HG03097 (cell line): ENCODE results near the gene ZBTB46.
"Not testable (repeated sequence)": the region's sequence is repeated elsewhere in the genome, so short reads cannot be mapped to it uniquely, and the experiment has no call there.

Experiments used
- ATAC-seq: cut with Tn5 transposase; IDR thresholded peaks from one replicate; pipeline ENCODE4 v1.9.1; 2021; ENCODE audit not compliant: unreplicated experiment, low FRiP score

ZBTB46 gene, protein sequence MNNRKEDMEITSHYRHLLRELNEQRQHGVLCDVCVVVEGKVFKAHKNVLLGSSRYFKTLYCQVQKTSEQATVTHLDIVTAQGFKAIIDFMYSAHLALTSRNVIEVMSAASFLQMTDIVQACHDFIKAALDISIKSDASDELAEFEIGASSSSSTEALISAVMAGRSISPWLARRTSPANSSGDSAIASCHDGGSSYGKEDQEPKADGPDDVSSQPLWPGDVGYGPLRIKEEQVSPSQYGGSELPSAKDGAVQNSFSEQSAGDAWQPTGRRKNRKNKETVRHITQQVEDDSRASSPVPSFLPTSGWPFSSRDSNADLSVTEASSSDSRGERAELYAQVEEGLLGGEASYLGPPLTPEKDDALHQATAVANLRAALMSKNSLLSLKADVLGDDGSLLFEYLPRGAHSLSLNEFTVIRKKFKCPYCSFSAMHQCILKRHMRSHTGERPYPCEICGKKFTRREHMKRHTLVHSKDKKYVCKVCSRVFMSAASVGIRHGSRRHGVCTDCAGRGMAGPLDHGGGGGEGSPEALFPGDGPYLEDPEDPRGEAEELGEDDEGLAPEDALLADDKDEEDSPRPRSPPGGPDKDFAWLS

DNA sequence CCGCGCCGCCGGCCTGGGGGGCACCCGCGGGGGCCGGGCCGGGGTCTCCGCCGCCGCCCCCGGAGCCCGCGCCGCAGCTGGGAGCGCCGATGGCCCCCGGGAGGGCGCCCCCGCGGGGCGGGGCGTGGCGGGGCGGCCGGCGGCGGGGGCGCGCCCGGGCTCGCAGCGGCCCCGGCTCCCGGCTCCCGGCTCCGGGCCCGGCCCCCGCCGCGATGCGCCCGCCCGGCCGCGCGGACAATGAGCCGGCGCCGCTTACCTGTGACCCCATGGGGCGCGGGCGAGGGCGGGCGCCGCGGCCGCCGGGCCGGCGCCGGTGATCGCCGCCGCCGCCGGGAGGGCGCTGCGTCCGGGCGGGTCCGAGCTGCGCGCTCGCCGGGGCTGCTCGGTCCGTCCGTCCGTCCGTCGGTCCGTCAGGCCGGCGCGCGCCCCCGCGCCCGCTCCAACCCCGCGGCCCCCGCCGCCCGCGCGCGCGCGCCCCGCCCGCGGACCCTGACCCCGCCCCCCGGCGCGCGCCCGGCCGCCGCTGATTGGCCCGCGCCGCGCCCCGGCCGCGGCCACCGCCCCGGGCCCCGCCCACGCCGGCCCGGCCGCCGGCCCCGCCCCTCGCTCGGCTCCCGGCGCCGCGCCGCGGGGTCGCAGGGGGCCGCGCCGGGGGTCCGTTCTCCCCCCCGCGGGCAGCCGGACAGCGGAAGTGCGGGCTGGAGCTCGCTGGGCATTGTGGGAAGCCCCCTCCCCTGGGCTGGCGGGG is at the start of gene ZBTB46:
Gene ZBTB46, minus strand, starts transcription at position 424 of the 748 bp plus-strand sequence. CDS start 40,507 bp downstream, outside the sequence.
- no peak for ATAC-seq

DNA sequence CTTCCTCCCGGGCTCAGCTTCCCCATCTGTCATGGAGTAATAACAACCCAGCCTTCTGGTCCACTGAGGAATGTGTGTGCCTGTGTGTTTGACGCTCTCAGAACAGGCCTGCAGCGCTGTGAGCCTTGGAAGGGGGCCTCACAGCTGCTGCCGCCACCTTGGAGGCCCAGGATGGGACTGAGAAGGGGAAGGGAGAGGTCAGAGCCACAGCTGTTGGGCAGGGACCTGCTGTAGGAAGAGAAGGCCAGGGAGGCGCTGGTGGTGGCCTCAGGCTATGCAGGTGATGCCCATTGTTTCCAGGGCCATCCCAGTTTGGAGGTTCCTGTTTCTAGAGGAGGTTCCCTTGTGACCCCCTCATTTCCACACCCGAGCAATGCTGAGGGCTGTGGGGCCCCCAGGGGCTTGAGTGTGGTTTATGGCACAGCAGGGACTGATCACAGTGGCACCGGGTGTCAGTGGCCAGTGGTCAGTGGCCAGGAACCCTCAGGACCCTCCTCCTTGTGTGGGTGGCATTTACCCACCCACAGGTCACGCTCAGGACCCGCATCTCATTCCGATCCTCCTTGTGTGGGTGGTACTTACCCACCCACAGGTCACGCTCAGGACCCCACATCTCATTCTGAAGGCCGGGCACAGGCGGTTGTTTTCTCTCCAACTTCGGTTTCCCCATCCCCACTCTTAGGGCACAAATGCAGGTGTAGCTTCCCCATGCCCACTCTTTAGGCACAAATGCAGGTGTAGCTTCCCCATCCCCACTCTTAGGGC is 48.0 kb upstream of the ZBTB46 start:
- no peak for ATAC-seq

DNA sequence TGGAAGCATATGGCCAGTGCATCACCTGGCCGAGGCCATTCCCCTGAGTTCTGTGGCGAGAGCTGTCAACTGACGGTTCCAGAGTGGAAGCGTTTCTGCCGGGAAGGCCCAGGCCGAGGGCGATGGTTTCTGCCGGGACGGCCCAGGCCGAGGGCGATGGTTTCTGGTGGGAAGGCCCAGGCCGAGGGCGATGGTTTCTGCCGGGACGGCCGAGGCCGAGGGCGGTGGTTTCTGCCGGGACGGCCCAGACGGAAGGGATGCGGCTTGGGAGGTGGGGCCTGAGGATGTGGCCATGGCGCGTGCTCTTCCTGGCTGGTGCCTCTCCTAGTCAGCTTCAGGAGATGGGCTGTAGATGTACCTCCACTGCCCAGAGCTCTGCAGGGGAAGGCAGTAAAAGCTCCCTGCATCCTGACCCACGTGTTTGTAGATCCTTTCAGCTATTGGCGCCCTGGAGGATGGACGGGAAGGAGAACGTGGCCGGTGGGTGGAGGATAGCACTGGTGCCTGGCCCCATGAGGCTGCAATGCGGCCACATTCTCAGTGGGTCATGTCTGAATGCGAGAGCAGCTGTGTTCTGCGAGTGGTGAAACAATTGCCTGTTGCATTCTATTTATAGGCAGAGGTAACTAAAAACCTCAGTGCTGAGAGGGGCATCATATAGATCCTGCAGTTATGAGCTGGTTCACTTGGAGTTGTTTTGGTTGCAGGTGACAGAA is 46.8 kb upstream of the ZBTB46 start:
- ATAC-seq = no peak

DNA sequence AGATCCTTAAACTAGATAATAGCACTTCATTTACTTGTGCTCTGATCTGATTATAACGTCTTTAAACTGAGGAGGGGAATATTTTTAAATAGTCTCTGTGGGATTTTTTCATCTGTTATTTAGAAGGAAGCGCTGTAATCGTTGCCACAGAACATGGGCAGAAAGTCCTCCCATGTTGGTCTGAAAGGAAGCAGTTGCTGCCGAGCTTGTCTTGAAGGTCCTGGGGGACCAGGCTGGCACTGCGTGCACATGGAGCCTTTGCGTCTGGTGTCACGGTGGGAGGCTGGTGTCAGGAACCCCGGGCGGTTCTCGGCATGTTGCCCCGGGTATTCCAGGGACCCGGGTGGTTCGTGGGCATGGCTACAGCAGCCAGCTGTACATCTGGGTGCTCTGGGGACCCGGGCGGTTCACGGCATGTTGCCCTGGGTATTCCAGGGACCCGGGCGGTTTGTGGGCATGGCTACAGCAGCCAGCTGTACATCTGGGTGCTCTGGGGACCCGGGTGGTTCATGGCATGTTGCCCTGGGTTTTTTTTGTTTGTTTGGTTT is 45.5 kb upstream of the ZBTB46 start:
- ATAC-seq = no peak

DNA sequence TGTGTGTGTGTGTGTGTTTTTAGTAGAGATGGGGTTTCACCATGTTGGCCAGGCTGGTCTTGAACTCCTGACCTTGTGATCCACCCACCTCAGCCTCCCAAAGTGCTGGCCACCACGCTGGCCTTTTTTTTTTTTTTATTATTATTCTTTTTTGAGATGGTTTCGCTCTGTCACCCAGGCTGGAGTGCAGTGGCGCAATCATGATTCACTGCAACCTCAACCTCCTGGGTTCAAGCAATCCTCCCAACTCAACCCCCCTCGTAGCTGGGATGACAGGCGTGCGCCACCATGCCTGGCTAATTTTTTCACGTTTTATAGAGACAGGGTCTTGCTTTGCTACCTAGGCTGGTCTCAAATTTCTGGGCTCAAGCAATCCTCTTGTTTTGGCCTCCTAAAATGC is 43.2 kb upstream of the ZBTB46 start:
- not testable (repeated sequence) for ATAC-seq

DNA sequence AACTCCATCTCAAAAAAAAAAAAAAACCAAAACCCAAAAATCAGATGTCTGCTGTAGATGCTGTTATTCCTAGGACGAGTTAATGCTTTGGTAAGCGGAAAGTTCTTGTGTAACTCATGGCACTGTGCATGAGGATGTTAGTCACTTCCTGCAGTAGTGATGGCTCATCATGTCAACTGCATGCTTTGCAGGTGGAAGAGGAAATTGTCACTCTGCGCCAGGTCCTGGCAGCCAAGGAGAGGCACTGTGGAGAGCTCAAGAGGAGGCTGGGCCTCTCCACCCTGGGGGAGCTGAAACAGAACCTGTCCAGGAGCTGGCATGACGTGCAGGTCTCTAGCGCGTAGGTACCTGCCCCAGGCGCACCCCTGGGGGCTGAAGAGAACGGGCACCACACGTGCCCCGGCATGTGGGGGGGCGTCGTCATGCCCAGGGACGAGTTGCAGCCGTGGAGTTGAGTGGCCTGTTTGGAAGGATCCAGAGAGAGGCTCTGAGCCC is 42.5 kb upstream of the ZBTB46 start:
- no peak for ATAC-seq

DNA sequence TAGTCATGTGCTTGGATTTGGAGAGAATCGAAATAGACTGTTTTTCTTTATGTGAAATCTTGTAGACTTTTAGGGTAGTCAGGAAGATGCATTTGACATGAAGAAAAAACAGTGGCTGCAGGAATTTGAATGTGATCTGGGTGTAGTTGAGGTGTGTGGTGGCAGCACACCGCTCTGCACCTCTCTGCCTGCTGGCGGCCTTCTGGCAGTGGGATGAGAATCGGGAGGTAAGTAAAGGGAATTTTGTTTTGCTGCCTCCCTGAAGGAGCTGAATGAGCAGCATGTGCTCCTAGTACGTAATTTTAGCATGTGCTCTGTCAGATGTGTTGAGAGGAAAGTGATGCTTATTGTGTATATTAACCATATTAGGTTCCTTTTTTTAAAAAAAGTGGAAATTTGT is 37.2 kb upstream of the ZBTB46 start:
- no peak for ATAC-seq

DNA sequence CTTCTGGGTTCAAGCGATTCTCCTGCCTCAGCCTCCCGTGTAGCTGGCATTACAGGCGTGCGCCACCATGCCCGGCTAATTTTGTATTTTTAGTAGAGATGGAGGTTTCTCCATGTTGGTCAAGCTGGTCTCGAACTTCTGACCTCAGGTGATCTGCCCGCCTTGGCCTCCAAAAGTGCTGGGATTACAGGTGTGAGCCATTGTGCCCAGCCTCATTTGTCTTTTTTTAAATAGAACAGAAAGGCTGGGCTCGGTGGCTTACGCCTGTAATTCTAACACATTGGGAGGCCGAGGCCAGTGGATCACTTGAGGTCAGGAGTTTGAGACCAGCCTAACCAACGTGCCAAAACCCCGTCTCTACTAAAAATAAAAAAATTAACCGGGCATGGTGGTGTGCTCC is 36.0 kb upstream of the ZBTB46 start:
- ATAC-seq = not testable (repeated sequence)

DNA sequence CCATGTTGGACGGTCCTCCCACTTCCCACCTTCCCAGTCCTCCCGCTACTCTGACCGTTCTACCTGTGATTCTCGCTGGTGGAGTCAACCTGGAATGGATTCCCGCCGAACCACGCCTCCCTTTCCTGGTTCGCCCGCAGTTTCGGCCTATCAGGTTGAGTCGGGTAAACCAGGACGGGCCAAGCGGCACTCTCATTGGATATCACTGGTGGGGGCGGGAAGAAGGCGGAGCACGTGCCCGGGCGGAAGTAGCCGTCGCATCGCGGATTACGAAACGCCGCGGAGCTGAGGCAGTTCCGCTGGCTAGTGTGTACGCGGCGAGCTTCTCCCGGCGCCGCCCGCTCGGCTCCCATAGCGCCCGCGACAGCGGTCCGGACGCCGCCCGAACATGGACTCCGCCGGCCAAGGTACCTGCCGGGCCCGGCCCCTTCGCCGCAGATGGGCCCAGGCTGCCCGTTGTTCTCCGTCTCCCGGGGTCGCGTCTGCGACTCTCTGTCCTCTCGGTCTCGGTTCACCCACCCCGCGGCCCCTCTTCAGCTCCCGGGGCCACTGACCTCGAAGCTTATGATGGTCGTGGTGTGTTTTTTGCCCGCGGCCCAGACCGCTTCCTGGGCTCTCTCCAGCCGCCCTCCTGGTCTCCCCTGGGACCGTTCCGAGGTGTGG is 34.0 kb upstream of the ZBTB46 start, which contains the start of gene TPD52L2:
Gene TPD52L2, plus strand, starts transcription at position 293 of the 663 bp plus-strand sequence. Its CDS starts 96 bp downstream, at position 389.
- peak; percentile 62 for ATAC-seq

DNA sequence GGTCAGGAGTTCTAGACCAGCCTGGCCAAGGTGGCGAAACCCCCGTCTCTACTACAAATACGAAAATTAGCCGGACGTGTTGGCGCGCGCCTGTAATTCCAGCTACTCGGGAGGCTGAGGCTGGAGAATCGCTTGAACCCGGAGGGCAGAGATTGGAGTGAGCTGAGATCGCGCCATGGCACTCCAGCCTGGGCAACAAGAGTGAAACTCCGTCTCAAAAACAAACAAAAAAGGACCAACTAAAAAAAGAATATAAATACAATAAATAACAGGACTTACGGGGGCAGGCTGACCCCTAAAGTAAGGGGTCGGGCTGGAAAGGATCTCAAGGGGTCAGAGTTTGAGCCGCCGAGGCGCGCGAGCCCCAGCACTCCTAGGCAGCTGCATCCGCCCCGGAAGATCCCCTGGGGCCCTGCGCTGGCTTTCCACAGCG is 33.5 kb upstream of the ZBTB46 start:
- ATAC-seq = no peak

DNA sequence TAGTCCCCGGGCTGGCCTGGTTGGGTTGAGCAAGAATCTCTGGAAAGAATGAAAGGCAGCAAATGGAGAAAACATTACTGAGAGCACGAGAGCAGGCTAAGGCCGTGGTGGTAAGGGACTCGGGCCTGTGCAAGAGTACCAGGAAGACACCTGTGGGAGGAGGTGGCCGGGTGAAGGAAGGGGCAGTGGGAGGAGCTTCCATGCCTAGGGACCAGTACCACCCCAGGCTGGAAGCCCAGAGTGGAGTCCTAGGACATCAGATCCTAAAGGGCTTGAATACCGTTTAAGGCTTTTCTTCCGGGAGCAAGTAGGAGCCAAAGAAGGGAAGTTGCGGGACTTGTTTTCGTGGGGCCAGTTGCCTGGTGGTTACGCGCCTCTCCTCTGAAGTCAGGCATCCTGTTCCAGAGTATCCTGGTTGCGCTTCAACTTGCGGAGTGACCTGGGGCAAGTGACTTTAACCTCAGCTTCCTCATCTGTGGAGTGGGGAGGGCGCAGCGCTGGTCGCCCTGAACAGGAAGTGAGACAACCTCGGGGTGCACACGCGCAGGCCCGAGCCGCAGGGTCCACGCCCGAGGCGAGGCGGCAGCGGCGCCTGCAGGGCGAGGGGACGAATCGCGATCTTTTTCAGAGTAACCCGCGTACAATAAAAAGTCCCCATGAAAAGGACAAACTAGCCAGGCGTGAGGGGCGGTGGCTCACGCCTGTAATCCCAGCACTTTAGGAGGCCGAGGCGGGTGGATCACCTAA is 32.9 kb upstream of the ZBTB46 start:
- peak; percentile 68 for ATAC-seq

DNA sequence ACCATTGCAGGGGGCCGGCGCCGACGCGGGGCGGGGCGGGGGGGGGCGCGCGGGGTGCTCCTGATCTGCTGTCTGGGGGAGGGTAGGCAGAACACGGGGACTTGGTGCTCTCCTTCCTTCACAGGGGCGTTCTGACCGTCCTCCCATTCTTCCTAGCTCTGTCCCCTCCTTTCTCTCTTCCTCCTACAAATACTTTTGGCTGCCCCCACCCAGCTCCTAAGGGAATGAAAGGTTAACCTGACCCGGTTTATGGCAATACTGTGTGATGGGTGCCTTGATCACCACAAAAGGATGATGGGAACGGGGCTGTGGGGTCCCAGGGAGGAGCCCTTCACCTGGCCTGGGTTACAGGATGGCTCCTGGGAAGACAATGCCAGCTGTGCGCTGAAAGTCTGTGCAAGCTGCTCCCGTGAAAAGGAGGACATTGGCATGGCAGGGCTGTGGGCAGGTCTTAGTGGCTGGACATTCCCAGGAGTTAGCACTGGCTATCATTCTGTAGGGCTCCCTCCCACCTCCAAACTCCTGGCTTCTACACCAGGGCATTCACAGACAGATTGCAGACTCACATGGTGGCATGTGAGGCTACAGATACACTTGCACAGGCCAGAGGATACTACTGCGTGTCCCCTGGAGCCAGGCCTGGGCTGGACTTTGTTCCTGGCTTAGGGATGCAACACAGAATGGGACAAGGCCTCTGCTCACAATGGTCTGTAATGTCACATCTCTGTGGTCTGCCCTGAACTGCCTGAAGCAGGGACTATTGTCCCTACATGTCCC is 32.1 kb upstream of the ZBTB46 start:
- ATAC-seq = no peak

DNA sequence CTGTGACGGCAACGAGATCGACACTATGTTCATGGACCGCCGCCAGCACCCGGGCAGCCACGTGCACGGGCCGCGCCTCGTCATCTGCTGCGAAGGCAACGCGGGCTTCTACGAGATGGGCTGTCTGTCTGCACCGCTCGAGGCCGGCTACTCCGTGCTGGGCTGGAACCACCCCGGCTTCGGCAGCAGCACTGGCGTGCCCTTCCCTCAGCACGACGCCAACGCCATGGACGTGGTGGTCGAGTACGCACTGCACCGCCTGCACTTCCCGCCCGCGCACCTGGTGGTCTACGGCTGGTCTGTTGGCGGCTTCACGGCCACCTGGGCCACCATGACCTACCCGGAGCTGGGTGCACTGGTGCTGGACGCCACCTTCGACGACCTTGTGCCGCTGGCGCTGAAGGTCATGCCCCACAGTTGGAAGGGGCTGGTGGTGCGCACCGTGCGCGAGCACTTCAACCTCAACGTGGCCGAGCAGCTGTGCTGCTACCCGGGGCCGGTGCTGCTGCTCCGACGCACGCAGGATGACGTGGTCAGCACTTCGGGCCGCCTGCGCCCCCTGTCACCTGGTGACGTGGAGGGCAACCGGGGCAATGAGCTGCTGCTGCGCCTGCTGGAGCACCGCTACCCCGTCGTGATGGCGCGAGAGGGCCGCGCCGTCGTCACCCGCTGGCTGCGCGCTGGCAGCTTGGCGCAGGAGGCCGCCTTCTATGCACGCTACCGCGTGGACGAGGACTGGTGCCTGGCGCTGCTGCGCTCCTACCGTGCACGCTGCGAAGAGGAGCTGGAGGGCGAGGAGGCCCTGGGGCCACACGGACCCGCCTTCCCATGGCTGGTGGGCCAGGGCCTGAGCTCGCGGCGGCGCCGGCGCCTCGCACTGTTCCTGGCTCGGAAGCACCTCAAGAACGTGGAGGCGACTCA is 31.2 kb upstream of the ZBTB46 start:
- ATAC-seq = no peak

DNA sequence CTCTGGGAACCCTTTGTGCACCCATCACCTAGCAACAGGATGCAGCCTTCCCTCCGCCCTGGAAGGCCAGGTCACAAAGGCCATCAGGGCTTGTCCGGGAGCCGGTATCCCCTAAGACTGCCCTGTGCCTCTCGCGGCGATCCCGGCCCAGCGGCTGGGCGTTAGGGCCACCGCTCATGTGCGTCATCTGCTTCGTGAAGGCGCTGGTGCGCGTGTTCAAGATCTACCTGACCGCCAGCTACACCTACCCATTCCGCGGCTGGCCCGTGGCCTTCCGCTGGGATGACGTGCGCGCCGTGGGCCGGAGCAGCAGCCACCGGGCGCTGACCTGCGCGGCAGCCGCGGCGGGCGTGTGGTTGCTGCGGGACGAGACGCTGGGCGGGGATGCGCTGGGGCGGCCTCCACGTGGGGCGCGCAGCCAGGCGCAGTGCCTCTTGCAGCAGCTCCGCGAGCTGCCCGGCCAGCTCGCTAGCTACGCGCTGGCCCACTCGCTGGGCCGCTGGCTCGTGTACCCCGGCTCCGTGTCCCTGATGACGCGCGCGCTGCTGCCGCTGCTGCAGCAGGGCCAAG is 30.4 kb upstream of the ZBTB46 start, which contains the start of gene ABHD16B:
Gene ABHD16B, plus strand, starts transcription at position 134 of the 570 bp plus-strand sequence. Its CDS starts 43 bp downstream, at position 177.
- no peak for ATAC-seq

DNA sequence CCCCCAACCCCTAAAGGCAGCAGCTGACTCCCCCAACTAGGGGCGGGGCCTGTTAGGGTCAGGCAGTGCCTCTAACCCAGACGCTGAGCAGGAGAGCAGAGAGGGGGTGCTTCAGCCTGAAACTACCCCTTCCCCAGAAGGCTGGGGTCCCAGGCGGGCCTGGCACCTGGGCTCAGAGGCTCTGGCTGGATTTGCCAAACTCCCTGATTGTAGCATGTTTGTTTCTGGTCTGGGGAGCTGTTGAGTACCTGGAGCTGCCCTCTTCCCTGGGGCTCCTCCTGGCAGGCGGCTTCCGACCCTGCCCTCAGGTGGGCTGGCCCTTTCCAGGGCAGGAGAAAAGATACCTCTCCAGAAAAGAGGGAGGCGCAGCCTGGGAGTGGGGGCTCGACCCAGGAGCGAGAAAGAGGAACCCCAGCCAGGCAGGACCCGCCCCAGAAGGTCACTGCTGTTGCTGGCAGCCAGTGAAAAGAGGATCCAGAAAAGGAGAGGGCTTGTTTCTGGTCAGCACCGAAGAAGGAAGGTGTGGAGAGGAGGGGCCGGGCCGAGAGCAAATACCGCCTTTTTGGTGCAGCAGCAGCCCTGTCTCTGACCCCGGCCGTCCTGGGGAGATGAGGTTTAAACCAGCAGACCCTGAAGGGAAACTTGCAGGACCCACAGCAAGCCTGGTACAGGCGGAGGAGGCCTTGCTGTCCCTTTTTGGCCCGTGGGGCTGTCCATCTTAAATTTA is 29.4 kb upstream of the ZBTB46 start:
- ATAC-seq = no peak
